Pulmonary artery endothelial cell (primary cell): ENCODE data around the gene IFNL1. TPM values are rescaled to one million over a fixed set of nuclear protein-coding genes. Genes with fewer than 3 reads are reported as not detected.
"Not testable (repeated sequence)": the region's sequence is repeated elsewhere in the genome, so short reads cannot be mapped to it uniquely, and the experiment has no call there.

Source experiments
- DNase-seq: peaks from one replicate; pipeline ENCODE4 v3.0.0-alpha.2; 2011; ENCODE audit warnings: low read depth, low spot score
- total RNA-seq: library from RNA; depleted of rRNA; stranded (reverse); fragments of >200 nt; gene quantifications from 2 replicates; pipeline ENCODE4 v1.2.3, GENCODE V29; 2014

Gene IFNL1
- total RNA-seq, 1 donor from 2014 or later = not detected

- DNase-seq = no peak
Measured at GRCh38 chr19:39308531-39309304, 12.5 kb downstream of the IFNL1 start.

GRCh38 chr19:39309305-39309670, 13.1 kb downstream of the IFNL1 start:
- not testable (repeated sequence) for DNase-seq

GRCh38 chr19:39310558-39311311, 14.5 kb downstream of the IFNL1 start:
- DNase-seq = no peak

GRCh38 chr19:39314016-39314728, 18.0 kb downstream of the IFNL1 start:
- no peak for DNase-seq

GRCh38 chr19:39315933-39316332, 19.7 kb downstream of the IFNL1 start:
- no peak for DNase-seq

GRCh38 chr19:39316627-39317321, 20.6 kb downstream of the IFNL1 start:
- no peak for DNase-seq

GRCh38 chr19:39317476-39317875, 21.3 kb downstream of the IFNL1 start:
- DNase-seq = no peak

- no peak for DNase-seq
Measured at GRCh38 chr19:39318071-39318470, 21.9 kb downstream of the IFNL1 start.

GRCh38 chr19:39318690-39319089, 22.5 kb downstream of the IFNL1 start:
- no peak for DNase-seq

- DNase-seq = no peak
Measured at GRCh38 chr19:39319098-39319891, 23.1 kb downstream of the IFNL1 start.

- no peak for DNase-seq
Measured at GRCh38 chr19:39319892-39320248, 23.7 kb downstream of the IFNL1 start.

GRCh38 chr19:39321117-39321831, 25.1 kb downstream of the IFNL1 start:
- no peak for DNase-seq

GRCh38 chr19:39321832-39322176, 25.6 kb downstream of the IFNL1 start:
- no peak for DNase-seq

GRCh38 chr19:39324242-39324842, 28.1 kb downstream of the IFNL1 start:
- no peak for DNase-seq

GRCh38 chr19:39325778-39326665, 29.8 kb downstream of the IFNL1 start:
- no peak for DNase-seq

GRCh38 chr19:39327363-39328045, 31.3 kb downstream of the IFNL1 start:
- DNase-seq = no peak

- no peak for DNase-seq
Measured at GRCh38 chr19:39328046-39328705, 32.0 kb downstream of the IFNL1 start.

GRCh38 chr19:39329948-39330347, 33.7 kb downstream of the IFNL1 start:
- DNase-seq = no peak
